ENCODE measurements around the gene CNTN5. TPM values are rescaled to one million over a fixed set of nuclear protein-coding genes. Genes with fewer than 3 reads are reported as not detected.

CNTN5 gene
- total RNA-seq, 1 experiment from 2014 or later = not detected

DNA sequence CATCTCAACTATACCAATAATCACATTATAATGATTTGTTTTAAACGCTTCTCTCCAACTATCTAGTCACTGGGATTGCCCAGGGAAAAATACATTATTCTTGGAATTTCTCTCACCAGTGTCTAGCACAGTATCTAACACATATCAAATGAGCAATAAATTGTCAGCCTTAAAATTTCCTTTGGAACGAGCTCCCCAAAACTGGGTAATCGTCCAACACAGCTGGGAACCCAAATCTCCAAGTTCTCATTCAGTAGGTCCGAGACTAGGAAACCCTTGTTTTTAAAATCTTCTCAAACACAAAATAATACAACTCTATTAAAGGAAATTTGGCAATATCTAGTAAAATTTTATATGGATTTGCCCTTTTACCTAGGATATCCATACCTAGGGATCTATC is 1338.5 kb downstream of the CNTN5 start:
- no peak overlapping the region for H4K91ac ChIP-seq (ENCODE audit: insufficient read length, low read depth, low read length)
- no peak overlapping the region for H3K18ac ChIP-seq (ENCODE audit: insufficient read length, low read depth, low read length)
- no CpG with 5 or more reads among the region's 4 CpGs for WGBS (ENCODE audit: extremely low coverage, insufficient read length, low lambda C conversion rate)
- H3K9me3 ChIP-seq (ENCODE audit: control insufficient read depth, low read depth, low read length) = no peaks in the 10 kb centered on the region
- H2AFZ ChIP-seq (ENCODE audit: low read length) = no peak overlapping the region
- TF ChIP-seq, protein P1, sequence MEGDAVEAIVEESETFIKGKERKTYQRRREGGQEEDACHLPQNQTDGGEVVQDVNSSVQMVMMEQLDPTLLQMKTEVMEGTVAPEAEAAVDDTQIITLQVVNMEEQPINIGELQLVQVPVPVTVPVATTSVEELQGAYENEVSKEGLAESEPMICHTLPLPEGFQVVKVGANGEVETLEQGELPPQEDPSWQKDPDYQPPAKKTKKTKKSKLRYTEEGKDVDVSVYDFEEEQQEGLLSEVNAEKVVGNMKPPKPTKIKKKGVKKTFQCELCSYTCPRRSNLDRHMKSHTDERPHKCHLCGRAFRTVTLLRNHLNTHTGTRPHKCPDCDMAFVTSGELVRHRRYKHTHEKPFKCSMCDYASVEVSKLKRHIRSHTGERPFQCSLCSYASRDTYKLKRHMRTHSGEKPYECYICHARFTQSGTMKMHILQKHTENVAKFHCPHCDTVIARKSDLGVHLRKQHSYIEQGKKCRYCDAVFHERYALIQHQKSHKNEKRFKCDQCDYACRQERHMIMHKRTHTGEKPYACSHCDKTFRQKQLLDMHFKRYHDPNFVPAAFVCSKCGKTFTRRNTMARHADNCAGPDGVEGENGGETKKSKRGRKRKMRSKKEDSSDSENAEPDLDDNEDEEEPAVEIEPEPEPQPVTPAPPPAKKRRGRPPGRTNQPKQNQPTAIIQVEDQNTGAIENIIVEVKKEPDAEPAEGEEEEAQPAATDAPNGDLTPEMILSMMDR (conservative IDR thresholded peaks at IDR 0.05) = no peak
- H4K5ac ChIP-seq (ENCODE audit: insufficient read length, low read depth, low read length) = no peak overlapping the region
- H3K4me1 Mint-ChIP-seq = peaks cover 4% of the 10 kb centered on the region in 2 experiments; a peak in 3 of 4 replicates
- no peaks in the 10 kb centered on the region for H3K79me1 ChIP-seq (ENCODE audit: insufficient read depth, low read depth, low read length, poor library complexity, severe bottlenecking)
- no peak overlapping the region for H2BK12ac ChIP-seq (ENCODE audit: insufficient read length, low read depth, low read length)
- no peaks in the 10 kb centered on the region for H3K23me2 ChIP-seq (ENCODE audit: insufficient read length, low read depth, low read length, poor library complexity, severe bottlenecking)
- no peak overlapping the region for H3K4me2 ChIP-seq (ENCODE audit: insufficient read depth, insufficient read length, low read length)
- no peaks in the 10 kb centered on the region for H3K79me2 ChIP-seq (ENCODE audit: insufficient read depth, low read length)
- no peak overlapping the region for H4K8ac ChIP-seq (replicated peaks; ENCODE audit: insufficient read length, low read depth, low read length)
- DNase-seq = no peak
- no peak overlapping the region for H3T11ph ChIP-seq (ENCODE audit: low read length)
- H4K20me1 ChIP-seq (ENCODE audit: control insufficient read depth, insufficient read depth, insufficient read length) = no peaks in the 10 kb centered on the region
- no peak overlapping the region for H2BK15ac ChIP-seq (ENCODE audit: low read depth, low read length)
- H2AK5ac ChIP-seq (ENCODE audit: insufficient read length, low read length) = no peak overlapping the region
- H2BK20ac ChIP-seq (ENCODE audit: low read depth, low read length, poor library complexity, severe bottlenecking) = no peak overlapping the region
- H2BK120ac ChIP-seq (ENCODE audit: low read depth, low read length, poor library complexity, severe bottlenecking) = no peak overlapping the region
- no peaks in the 10 kb centered on the region for H3K27me3 ChIP-seq (ENCODE audit: insufficient read depth, low read length)
- H3K27ac ChIP-seq (ENCODE audit: insufficient read length, low read depth, low read length) = no peak overlapping the region
- no peak overlapping the region for H3K9ac ChIP-seq (ENCODE audit: extremely low read depth, insufficient read length, low read length)
- H3K4ac ChIP-seq (ENCODE audit: low read depth, low read length) = no peak overlapping the region
- peaks cover 0 to under 1% of the 10 kb centered on the region in 2 experiments; a peak in 1 of 5 replicates for H3K9me3 Mint-ChIP-seq
- H3K56ac ChIP-seq (ENCODE audit: insufficient read length, low read depth, low read length) = no peak overlapping the region
- no peaks in the 10 kb centered on the region for H3K4me1 ChIP-seq (ENCODE audit: insufficient read depth, low read length)
- no peak overlapping the region for H3K14ac ChIP-seq (ENCODE audit: insufficient read depth, low read length)
- H2BK5ac ChIP-seq (ENCODE audit: insufficient read length, low read length) = no peak overlapping the region
- H3K36me3 Mint-ChIP-seq (ENCODE audit: insufficient read depth in 1 of 3, low read depth in 3 of 3) = no peaks in the 10 kb centered on the region
- no peaks in the 10 kb centered on the region for H3K27me3 Mint-ChIP-seq (ENCODE audit: low read depth)
- H3K4me3 Mint-ChIP-seq = no peak overlapping the region
- no peak overlapping the region for H3K27ac Mint-ChIP-seq
- no peak overlapping the region for H3K23ac ChIP-seq (ENCODE audit: insufficient read length, low read depth, low read length)
